Cerebellar cortex (tissue), 1 donor: Measurements from ENCODE around the gene CD200R1L.
"Not testable (repeated sequence)": the region's sequence is repeated elsewhere in the genome, so short reads cannot be mapped to it uniquely, and the experiment has no call there.

Experiments used
- DNase-seq: peaks from one replicate; pipeline ENCODE4 v3.0.0-alpha.2; 2015; ENCODE audit warnings: low spot score

The CD200R1L gene, protein sequence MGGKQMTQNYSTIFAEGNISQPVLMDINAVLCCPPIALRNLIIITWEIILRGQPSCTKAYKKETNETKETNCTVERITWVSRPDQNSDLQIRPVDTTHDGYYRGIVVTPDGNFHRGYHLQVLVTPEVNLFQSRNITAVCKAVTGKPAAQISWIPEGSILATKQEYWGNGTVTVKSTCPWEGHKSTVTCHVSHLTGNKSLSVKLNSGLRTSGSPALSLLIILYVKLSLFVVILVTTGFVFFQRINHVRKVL

GRCh38 chr3:112846764-112847163 is at the start of gene CD200R1L:
Gene CD200R1L, minus strand, starts transcription at chr3:112846864. Its CDS starts 17,497 bp downstream, at chr3:112829367.
- DNase-seq = no peak

DNA sequence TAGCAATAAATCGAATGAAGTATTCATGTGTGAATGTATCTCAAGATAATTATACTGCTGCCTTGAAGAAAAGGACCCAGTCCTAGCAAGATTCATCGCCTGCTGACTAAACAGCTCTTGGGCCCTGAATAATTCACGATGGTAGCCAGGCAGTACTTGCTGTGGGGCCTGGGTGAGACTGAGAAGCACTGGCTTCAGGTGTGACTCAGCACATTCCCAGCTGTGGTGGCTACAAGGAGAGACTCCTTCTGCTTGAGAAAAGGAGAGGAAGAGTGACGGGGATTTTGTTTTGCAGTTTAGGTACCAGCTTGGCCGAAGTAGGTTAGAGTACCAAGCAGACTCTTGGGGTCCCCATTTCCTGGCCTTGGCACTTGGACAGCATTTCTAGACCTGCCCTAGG is 47.6 kb upstream of the CD200R1L start:
- no peak for DNase-seq

DNA sequence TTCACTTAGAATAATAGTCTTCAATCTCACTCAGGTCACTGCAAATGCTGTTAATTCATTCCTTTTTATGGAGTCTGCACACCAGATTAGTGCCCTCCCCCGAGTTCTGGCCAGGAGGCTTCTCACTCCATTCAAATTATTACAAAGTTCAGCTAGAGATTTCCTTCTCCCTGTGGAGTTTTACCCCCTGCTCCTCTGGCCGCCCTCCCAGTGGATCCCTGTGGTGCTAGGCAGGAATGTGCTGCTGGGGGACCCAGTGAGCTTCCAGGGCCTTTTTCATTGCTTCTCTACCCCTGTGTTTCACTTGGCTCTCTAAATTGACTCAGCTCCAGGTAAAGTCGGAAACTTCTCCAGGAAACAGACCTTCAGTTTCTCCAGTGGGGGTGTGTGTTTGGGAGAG is 42.7 kb upstream of the CD200R1L start:
- DNase-seq = no peak

DNA sequence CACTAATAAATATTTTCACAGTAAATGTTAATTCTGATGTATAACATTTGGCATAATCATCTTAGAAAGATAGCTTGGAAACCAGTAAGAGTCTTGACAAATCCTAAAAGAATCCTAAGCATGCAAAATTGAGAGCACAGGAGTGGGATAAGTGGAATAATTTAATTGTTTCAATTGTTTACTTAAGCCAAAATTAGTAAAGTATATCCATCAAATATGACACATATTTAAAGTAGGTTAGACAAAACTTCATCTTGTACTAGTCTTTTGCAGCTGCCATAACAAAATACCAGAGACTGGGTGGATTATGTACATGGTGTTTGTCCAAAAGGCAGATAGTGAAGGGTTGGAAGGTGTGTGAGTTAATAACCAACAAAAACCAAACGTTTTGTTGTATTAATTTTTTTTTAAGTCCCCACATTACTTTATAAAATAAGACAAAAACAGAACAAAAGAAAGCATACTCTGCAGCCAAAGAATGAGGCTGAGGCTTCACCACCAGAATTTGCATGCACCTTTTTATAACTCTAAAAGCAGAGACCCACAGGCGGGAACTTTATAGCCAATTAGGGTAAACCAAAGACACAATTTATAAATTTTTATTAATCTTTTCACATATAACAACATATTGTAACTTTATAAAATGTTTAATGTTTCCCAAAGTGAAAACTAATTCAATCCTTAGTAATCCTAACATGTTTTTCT is 41.9 kb upstream of the CD200R1L start:
- DNase-seq = no peak

- no peak for DNase-seq
These were observed 38.1 kb upstream of the CD200R1L start for GRCh38 chr3:112884678-112885290.

GRCh38 chr3:112881891-112882290 is 35.2 kb upstream of the CD200R1L start:
- no peak for DNase-seq

- DNase-seq = no peak
These were observed 28.9 kb upstream of the CD200R1L start for GRCh38 chr3:112875561-112875960.

DNA sequence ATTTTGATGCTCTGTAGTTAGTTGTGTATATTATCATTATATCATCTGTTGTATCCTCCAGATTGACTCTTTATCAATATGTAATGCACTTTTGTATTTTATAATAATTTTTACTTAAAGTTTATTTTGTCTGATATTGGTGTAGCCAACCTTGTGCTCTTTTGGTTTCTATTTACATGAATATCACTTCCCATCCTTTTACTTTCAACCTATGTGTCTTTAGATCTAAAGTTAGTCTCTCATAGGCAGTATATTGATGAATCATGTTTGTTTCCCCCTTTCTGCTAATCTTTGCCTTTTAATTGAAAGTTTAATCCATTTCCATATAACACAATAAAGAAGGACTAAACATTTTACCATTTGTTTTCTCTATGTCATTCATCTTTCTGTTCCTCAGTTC is 28.1 kb upstream of the CD200R1L start:
- DNase-seq = no peak

DNA sequence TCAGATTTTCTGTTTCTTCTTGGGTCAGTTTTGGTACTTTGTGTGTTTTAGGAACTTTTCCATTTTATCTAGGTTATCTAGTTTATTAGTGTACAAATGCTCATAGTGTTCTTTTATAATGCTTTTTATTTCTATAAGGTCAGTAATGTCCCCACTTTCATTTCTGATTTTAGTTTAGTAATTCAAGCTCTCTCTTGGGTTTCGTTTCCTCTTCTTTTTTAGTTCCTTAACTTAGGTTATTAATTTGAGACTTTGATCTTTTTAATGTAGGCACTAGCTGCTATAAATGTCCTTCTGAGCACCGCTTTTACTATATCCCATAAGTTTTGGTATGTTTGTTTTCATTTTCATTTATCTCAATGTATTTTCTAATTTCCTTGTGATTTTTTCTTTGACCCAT is 27.0 kb upstream of the CD200R1L start:
- DNase-seq = no peak

- DNase-seq = no peak
These were observed 25.1 kb upstream of the CD200R1L start for GRCh38 chr3:112871735-112872134.

- no peak for DNase-seq
These were observed 19.1 kb upstream of the CD200R1L start for GRCh38 chr3:112865757-112866156.

DNA sequence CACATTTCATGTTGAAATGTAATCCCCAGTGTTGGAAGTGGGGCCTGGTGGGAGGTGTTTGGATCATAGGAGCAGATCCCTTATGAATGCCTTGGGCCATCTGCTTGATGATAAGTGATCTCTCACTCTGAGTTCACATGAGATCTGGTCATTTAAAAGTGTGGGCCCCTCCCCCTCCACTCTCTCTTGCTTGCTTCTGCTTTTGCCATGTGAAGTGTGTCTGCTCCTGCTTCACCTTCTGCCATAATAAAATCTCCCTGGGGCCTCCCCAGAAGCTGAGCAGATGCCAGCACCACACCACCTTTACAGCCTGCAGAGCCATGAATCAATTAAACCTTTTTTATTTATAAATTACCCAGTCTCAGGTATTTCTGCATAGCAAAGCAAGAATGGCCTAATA is 14.2 kb upstream of the CD200R1L start:
- DNase-seq = no peak

- no peak for DNase-seq
These were observed 11.9 kb upstream of the CD200R1L start for GRCh38 chr3:112858410-112859069.

DNA sequence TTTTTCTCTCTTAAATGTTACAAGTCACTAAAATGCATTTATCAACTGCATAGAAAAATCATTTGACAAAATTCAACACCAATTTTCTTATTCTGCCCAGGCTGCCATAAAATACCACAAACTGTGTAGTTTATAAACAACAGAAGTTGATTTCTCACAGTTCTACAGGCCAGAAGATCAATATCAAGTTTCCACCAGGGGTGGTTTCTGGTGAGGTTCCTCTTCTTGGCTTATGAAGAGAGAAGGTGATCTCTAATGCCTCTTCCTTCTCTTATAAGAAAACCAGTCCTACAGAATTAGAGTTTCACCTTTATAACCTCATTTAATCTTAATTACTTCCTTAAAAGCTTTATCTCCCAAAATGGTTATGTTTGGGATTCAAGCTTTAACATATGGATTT is 10.9 kb upstream of the CD200R1L start:
- DNase-seq = no peak

- DNase-seq = no peak
These were observed 9.9 kb upstream of the CD200R1L start for GRCh38 chr3:112856537-112856936.

DNA sequence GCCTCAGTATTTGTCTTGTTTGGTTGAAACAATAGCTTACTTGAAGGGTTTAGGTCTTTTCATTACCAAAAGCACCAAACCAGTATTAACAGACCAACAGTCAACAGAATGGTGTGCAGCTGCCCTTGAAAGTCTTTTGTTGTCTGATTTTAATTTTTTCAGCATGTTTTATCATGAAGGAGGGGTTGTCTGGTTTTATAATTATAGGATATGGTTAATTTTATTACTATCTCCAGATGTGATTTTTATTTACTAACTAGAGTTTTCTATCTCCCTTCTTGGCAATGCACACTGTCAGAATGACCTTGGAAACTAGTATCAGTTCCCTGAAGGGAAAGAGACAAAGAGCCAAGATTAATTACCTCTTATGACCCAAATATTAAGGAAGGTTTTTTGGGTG is 9.2 kb upstream of the CD200R1L start:
- no peak for DNase-seq

GRCh38 chr3:112855074-112855473 is 8.4 kb upstream of the CD200R1L start:
- DNase-seq = not testable (repeated sequence)

- DNase-seq = no peak
These were observed 1.5 kb upstream of the CD200R1L start for GRCh38 chr3:112848196-112848595.

- no peak for DNase-seq
These were observed 1.0 kb upstream of the CD200R1L start for GRCh38 chr3:112847692-112848091.

- DNase-seq = no peak
These were observed 892 bp downstream of the CD200R1L start for GRCh38 chr3:112845772-112846171.

DNA sequence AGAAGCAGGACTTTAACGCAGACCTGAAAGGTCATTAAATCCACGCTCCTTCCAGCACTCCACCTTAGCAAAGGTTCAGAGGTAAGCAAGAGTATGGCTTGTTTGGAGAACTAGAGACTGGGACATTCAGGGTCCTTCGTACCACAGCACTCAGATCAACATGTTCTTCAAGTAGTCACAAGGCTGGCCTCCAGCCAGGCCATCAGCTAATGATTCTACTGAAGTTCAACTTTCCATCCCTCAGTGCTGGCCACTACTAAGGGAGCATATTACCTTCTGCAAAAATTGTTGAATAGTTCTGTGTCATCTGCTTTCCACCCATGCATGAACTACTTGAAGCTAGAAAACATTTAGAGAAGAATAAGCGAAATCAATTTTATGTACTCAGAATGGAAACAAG is 17.6 kb downstream of the CD200R1L start:
- DNase-seq = no peak

- DNase-seq = no peak
These were observed 24.3 kb downstream of the CD200R1L start for GRCh38 chr3:112822064-112823055.
